Fibroblast of upper back skin (primary cell): Measurements from ENCODE around the gene ACTBL2.
"Not testable (repeated sequence)": the region's sequence is repeated elsewhere in the genome, so short reads cannot be mapped to it uniquely, and the experiment has no call there.

Source experiments
- DNase-seq: peaks from one replicate; pipeline ENCODE4 v3.0.0-alpha.2; 2013

ACTBL2 gene

GRCh38 chr5:57482671-57483106, at the start of gene ACTBL2:
ACTBL2 (minus strand) TSS chr5:57482811; CDS start chr5:57482707, 104 bp downstream.
- peak; percentile 85 for DNase-seq

- no peak for DNase-seq
These were observed 48.7 kb upstream of the ACTBL2 start for GRCh38 chr5:57531333-57531732.

- no peak for DNase-seq
These were observed 47.3 kb upstream of the ACTBL2 start for GRCh38 chr5:57529864-57530263.

- no peak for DNase-seq
These were observed 45.3 kb upstream of the ACTBL2 start for GRCh38 chr5:57527870-57528269.

- DNase-seq = no peak
These were observed 41.9 kb upstream of the ACTBL2 start for GRCh38 chr5:57524348-57525060.

GRCh38 chr5:57522477-57522876, 39.9 kb upstream of the ACTBL2 start:
- not testable (repeated sequence) for DNase-seq

GRCh38 chr5:57518415-57518814, 35.8 kb upstream of the ACTBL2 start:
- DNase-seq = not testable (repeated sequence)

- no peak for DNase-seq
These were observed 34.6 kb upstream of the ACTBL2 start for GRCh38 chr5:57517250-57517649.

- DNase-seq = no peak
These were observed 31.2 kb upstream of the ACTBL2 start for GRCh38 chr5:57513785-57514184.

GRCh38 chr5:57511321-57511720, 28.7 kb upstream of the ACTBL2 start:
- no peak for DNase-seq

- DNase-seq = peak; percentile 5
These were observed 27.1 kb upstream of the ACTBL2 start for GRCh38 chr5:57509501-57510260.

GRCh38 chr5:57508211-57508610, 25.6 kb upstream of the ACTBL2 start:
- DNase-seq = peak; percentile 8

GRCh38 chr5:57505272-57506200, 22.9 kb upstream of the ACTBL2 start:
- DNase-seq = peak; percentile 16

GRCh38 chr5:57504357-57504756, 21.7 kb upstream of the ACTBL2 start:
- no peak for DNase-seq

GRCh38 chr5:57503433-57503832, 20.8 kb upstream of the ACTBL2 start:
- peak; percentile 73 for DNase-seq

- peak; percentile 52 for DNase-seq
These were observed 19.0 kb upstream of the ACTBL2 start for GRCh38 chr5:57501414-57502201.

GRCh38 chr5:57499262-57500050, 16.8 kb upstream of the ACTBL2 start:
- DNase-seq = peak; percentile 45

- no peak for DNase-seq
These were observed 15.1 kb upstream of the ACTBL2 start for GRCh38 chr5:57497733-57498132.

GRCh38 chr5:57495285-57496086, 12.9 kb upstream of the ACTBL2 start:
- DNase-seq = peak; percentile 3
